Stomach (tissue), 4 donors: ENCODE results near the gene LACTB.

Source experiments
- EP300 ChIP-seq: sonication (generic); formaldehyde crosslinking; IDR thresholded peaks from one replicate; pipeline ENCODE4 v1.6.1; 2017; ENCODE audit warnings: antibody characterized with exemption
- POLR2A ChIP-seq, 4 donors: fragments of 450-650 bp; IDR thresholded peaks; one replicate each; pipeline ENCODE4 v1.6.1; 2016; ENCODE audit warnings: antibody characterized with exemption in 4 of 4, control low read depth in 2 of 4, mild to moderate bottlenecking in 1 of 4, moderate library complexity in 1 of 4
- TF ChIP-seq, protein P1 (sequence below), 7 experiments: fragments of 450-650 bp in 4 of 7; fragments of 200-600 bp in 3 of 7; sonication (generic) in 3 of 7; IDR thresholded peaks; one replicate each; pipeline ENCODE4 v1.5.1; 2016 to 2019; ENCODE audit warnings: antibody characterized with exemption in 7 of 7, control low read depth in 2 of 7, mild to moderate bottlenecking in 1 of 7

DNA sequence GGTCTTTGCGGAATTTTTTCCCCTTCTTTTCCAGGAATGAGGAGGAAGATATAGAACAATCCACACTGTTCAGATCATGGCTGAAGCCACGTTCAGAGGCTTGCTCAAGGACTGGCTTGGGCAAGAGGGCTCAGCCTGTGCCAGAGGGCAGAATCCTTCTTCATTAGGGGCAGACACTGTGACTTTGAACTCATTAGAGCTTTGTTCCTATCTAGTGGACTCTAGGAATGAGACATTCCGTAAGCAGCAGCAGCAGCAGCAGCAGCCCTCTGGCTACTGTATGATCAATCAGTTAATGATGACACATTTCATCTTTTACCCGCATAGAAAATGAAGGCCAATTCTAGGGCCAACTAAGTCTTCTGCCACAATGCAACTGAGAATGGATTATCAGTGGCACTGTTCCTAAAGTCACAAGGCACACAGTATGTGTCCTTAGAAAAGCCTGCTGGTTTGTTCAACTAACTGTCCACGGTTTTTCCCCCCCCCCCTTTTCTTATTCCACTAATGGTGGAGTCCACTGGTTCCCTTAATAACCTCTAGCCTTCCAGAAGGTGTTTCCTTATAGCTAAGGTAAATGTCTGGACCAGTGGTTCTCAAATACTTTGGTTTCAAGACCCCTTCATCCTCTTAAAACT lies 66.0 kb downstream of the LACTB start:
- TF ChIP-seq POLR2A (IDR thresholded peaks at IDR 0.05) (no peak), EP300 (no peak)
- TF ChIP-seq, protein P1, sequence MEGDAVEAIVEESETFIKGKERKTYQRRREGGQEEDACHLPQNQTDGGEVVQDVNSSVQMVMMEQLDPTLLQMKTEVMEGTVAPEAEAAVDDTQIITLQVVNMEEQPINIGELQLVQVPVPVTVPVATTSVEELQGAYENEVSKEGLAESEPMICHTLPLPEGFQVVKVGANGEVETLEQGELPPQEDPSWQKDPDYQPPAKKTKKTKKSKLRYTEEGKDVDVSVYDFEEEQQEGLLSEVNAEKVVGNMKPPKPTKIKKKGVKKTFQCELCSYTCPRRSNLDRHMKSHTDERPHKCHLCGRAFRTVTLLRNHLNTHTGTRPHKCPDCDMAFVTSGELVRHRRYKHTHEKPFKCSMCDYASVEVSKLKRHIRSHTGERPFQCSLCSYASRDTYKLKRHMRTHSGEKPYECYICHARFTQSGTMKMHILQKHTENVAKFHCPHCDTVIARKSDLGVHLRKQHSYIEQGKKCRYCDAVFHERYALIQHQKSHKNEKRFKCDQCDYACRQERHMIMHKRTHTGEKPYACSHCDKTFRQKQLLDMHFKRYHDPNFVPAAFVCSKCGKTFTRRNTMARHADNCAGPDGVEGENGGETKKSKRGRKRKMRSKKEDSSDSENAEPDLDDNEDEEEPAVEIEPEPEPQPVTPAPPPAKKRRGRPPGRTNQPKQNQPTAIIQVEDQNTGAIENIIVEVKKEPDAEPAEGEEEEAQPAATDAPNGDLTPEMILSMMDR (IDR thresholded peaks at IDR 0.05), result no peak
